HG03045 (cell line): Measurements from ENCODE around the gene OXNAD1.
"Not testable (repeated sequence)": the region's sequence is repeated elsewhere in the genome, so short reads cannot be mapped to it uniquely, and the experiment has no call there.

ENCODE experiments used
- ATAC-seq: cut with Tn5 transposase; IDR thresholded peaks from one replicate; pipeline ENCODE4 v1.9.1; 2021; ENCODE audit warnings: mild to moderate bottlenecking, moderate library complexity; ENCODE audit not compliant: unreplicated experiment

OXNAD1 gene

GRCh38 chr3:16303037-16303575 is 38.1 kb downstream of the OXNAD1 start:
- ATAC-seq = no peak

GRCh38 chr3:16304061-16305010 is 39.3 kb downstream of the OXNAD1 start:
- ATAC-seq = no peak

GRCh38 chr3:16305111-16305541 is 40.1 kb downstream of the OXNAD1 start:
- ATAC-seq = no peak

- no peak for ATAC-seq
These were observed 43.0 kb downstream of the OXNAD1 start for GRCh38 chr3:16307832-16308531.

GRCh38 chr3:16308727-16309126 is 43.7 kb downstream of the OXNAD1 start:
- no peak for ATAC-seq

- peak; percentile 67 for ATAC-seq
These were observed 44.5 kb downstream of the OXNAD1 start for GRCh38 chr3:16309558-16309957.

- not testable (repeated sequence) for ATAC-seq
These were observed 45.5 kb downstream of the OXNAD1 start for GRCh38 chr3:16310486-16310885.

- ATAC-seq = peak; percentile 49
These were observed 47.0 kb downstream of the OXNAD1 start for GRCh38 chr3:16311960-16312451.

GRCh38 chr3:16313886-16314645 is 49.1 kb downstream of the OXNAD1 start:
- ATAC-seq = no peak

- no peak for ATAC-seq
These were observed 50.6 kb downstream of the OXNAD1 start for GRCh38 chr3:16315623-16316022.

- ATAC-seq = no peak
These were observed 51.4 kb downstream of the OXNAD1 start for GRCh38 chr3:16316396-16316795.

- no peak for ATAC-seq
These were observed 52.0 kb downstream of the OXNAD1 start for GRCh38 chr3:16316847-16317560.

- no peak for ATAC-seq
These were observed 52.5 kb downstream of the OXNAD1 start for GRCh38 chr3:16317561-16317945.

- no peak for ATAC-seq
These were observed 53.2 kb downstream of the OXNAD1 start for GRCh38 chr3:16318176-16318575.

GRCh38 chr3:16319307-16319706 is 54.3 kb downstream of the OXNAD1 start:
- no peak for ATAC-seq

- ATAC-seq = no peak
These were observed 54.7 kb downstream of the OXNAD1 start for GRCh38 chr3:16319723-16320122.

- ATAC-seq = no peak
These were observed 55.7 kb downstream of the OXNAD1 start for GRCh38 chr3:16320711-16321110.

- ATAC-seq = no peak
These were observed 57.2 kb downstream of the OXNAD1 start for GRCh38 chr3:16322189-16322588.

GRCh38 chr3:16323737-16324136 is 58.7 kb downstream of the OXNAD1 start:
- ATAC-seq = no peak

- no peak for ATAC-seq
These were observed 60.8 kb downstream of the OXNAD1 start for GRCh38 chr3:16325850-16326249.
